HAP-1 (cell line): ENCODE data around the gene KREMEN2.

Experiments used
- DNase-seq, 2 experiments: peaks; one replicate each; pipeline ENCODE4 v3.0.0-alpha.2; 2016 to 2020; ENCODE audit warnings: low spot score in 2 of 2
- H3K27me3 ChIP-seq: fragments of 250-450 bp; sonication (Bioruptor Pico); 2 replicates; pipeline ENCODE4 v1.5.1; 2020; ENCODE audit warnings: low read depth, mild to moderate bottlenecking, moderate library complexity
- H3K36me3 ChIP-seq: fragments of 250-450 bp; sonication (Bioruptor Pico); replicated peaks from 2 replicates; pipeline ENCODE4 v1.5.1; 2020; ENCODE audit warnings: mild to moderate bottlenecking
- H3K4me1 ChIP-seq: fragments of 250-450 bp; sonication (Bioruptor Pico); 2 replicates; pipeline ENCODE4 v1.5.1; 2020; ENCODE audit warnings: mild to moderate bottlenecking
- H3K4me3 ChIP-seq: fragments of 250-450 bp; sonication (Bioruptor Pico); 2 replicates; pipeline ENCODE4 v1.5.1; 2020; ENCODE audit warnings: mild to moderate bottlenecking, moderate library complexity
- H3K9me3 ChIP-seq: fragments of 250-450 bp; sonication (Bioruptor Pico); 2 replicates; pipeline ENCODE4 v1.5.1; 2020; ENCODE audit warnings: mild to moderate bottlenecking, moderate library complexity
- in situ Hi-C: fragments of 300-500 bp; cut with MboI; formaldehyde crosslinking; loops from 3 replicates; pipeline ENCODE4 v1.14.3; 2020; ENCODE audit warnings: low sequenced_read_pairs, inconsistent platforms, mixed read lengths

Gene KREMEN2

DNA sequence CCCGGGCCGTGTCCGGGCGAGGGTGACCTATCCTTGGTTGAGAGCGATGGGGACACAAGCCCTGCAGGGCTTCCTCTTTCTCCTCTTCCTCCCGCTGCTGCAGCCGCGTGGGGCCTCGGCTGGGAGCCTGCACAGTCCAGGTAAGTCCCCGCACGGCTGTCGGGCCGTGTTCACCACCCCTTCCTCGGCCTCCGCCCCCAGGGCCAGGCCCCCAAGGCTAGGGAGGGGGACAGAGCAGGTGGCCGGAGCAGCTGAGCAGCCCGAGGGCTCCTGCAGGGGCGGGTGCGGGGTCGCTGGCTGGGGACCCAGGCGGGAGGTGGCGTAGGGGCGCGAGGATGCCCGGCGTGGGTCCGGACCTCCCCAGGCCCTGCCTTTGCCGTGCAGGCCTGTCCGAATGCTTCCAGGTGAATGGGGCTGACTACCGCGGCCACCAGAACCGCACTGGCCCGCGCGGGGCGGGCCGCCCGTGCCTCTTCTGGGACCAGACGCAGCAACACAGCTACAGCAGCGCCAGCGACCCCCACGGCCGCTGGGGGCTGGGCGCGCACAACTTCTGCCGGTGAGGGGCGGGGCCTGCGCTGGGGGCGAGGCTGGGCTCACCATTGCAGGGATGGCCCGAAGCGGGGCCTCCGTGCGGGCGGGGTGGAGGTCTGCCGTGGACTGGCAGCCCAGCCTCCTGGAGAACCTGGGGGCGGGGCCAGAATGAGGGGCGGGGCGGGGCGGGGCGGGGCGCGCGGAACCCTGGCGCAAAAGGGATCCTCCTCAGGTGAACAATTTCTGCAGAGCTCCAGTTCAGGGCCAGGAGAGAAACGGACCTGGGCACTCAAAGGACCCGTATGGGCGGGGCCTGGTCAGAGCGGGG is 631 bp downstream of the KREMEN2 start:
- peak; percentile 89 to 98 for DNase-seq
- in situ Hi-C loops, result no loop called here
- Histone ChIP-seq H3K4me3 (peak overlapping the region; percentile 68), H3K36me3 (peaks cover 4% of the 10 kb centered on the region), H3K27me3 (no peaks in the 10 kb centered on the region), H3K4me1 (peaks cover 16% of the 10 kb centered on the region), H3K9me3 (no peaks in the 10 kb centered on the region)

GRCh38 chr16:2966043-2966807 is 2.1 kb downstream of the KREMEN2 start:
- in situ Hi-C loops, result no loop called here
- Histone ChIP-seq H3K4me3 (no peak overlapping the region), H3K9me3 (no peaks in the 10 kb centered on the region), H3K27me3 (no peaks in the 10 kb centered on the region), H3K4me1 (peaks cover 22% of the 10 kb centered on the region), H3K36me3 (peaks cover 17% of the 10 kb centered on the region)
- DNase-seq, result no peak

- H3K4me3 ChIP-seq, result no peak overlapping the region
- in situ Hi-C loops, result no loop called here
- no peaks in the 10 kb centered on the region for H3K9me3 ChIP-seq
- H3K4me1 ChIP-seq, result peaks cover 23% of the 10 kb centered on the region
- no peaks in the 10 kb centered on the region for H3K27me3 ChIP-seq
- H3K36me3 ChIP-seq, result peaks cover 23% of the 10 kb centered on the region
- no peak for DNase-seq
Observed at GRCh38 chr16:2966808-2967191, 2.7 kb downstream of the KREMEN2 start.

DNA sequence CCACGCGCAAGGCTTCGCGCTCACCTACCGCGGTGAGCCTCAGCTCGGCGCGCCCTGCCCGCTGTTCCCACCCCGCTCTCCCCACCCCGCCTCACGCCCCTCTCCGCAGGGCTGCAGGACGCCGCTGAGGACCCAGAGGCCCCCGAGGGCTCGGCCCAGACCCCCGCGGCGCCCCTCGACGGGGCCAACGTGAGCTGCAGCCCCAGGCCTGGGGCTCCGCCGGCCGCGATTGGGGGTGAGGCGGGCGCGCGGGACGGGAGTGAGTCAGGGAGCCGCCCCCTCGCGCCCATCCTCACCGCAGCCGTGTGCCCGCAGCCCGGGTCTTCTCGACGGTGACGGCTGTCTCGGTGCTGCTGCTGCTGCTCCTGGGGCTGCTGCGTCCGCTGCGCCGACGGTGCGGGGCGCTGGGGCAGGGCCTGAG is 3.1 kb downstream of the KREMEN2 start:
- Histone ChIP-seq H3K27me3 (no peaks in the 10 kb centered on the region), H3K36me3 (peaks cover 27% of the 10 kb centered on the region), H3K4me3 (no peak overlapping the region), H3K9me3 (no peaks in the 10 kb centered on the region), H3K4me1 (peaks cover 23% of the 10 kb centered on the region)
- no peak for DNase-seq
- in situ Hi-C loops, result no loop called here

- peaks cover 21% of the 10 kb centered on the region for H3K4me1 ChIP-seq
- no peaks in the 10 kb centered on the region for H3K27me3 ChIP-seq
- peaks cover 33% of the 10 kb centered on the region for H3K36me3 ChIP-seq
- H3K4me3 ChIP-seq, result no peak overlapping the region
- H3K9me3 ChIP-seq, result no peaks in the 10 kb centered on the region
- in situ Hi-C loops, result no loop called here
- DNase-seq, result no peak
Observed at GRCh38 chr16:2967721-2968161, 3.7 kb downstream of the KREMEN2 start.

DNA sequence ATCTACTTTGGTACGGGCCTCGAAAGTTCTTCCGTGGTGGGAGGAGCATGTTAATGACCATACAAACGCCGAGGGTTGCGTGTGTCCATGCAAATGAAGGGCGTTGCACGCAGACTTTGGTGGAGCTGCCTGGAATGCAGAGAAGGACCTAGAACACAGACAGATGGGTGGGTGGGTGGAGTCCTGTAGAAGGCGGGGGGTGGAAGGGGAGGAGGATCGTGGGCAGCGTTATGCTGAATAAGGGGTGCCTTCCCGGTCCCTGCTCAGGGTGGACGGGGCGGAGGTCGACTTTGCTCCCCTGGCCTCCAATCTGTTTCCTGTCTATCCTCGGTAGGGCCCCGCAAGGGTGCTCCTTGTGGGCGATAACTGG is 4.3 kb downstream of the KREMEN2 start:
- peak in 1 of 2 experiments; percentile 80 for DNase-seq
- in situ Hi-C loops, result no loop called here
- peaks cover 39% of the 10 kb centered on the region for H3K36me3 ChIP-seq
- peaks cover 21% of the 10 kb centered on the region for H3K4me1 ChIP-seq
- peak overlapping the region; percentile 93 for H3K4me3 ChIP-seq
- H3K27me3 ChIP-seq, result no peaks in the 10 kb centered on the region
- H3K9me3 ChIP-seq, result no peaks in the 10 kb centered on the region

DNA sequence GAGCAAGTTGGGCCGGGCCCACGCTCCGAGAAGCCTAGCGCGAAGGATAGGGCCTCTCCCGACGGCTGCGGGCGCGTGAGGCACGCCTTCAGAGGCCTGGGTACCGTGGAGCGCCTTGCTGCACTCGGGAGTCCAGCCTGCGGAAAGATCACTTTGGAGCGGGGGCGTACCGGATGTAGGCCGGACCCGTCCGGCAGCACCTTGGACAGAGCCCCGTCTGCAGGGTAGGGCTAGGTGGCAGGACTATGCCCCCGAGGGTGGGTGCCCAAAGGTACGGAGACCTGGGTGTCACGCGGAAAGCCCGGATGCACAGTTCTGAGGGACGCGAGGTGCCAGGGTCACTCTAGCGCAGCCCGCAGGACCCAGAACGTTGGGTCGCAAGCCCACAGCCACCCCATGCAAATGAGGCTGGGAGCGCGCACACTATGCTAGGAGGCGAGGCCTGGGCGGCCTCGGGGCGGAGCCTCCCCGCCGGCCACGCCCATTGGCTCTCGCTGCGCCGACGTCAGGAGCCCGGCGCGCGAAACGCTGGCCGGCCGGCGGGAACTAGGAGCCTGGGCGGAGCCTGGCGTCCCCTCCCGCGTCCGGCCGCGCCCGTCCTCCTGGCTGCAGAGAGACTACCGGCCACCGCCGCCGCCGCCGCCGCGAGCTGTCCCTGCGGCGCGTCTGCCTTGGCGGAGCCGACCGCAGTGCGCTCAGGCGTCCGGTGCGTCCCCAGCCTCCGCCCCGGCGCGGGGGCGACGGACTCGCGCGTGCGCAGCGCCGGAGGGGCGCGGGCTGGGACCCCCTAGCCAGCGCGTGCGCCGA is 4.9 kb downstream of the KREMEN2 start, which contains the start of gene PAQR4:
Gene PAQR4, plus strand, starts transcription at position 611 of the 807 bp plus-strand sequence. CDS start 327 bp downstream, outside the sequence.
- H3K4me1 ChIP-seq, result peaks cover 21% of the 10 kb centered on the region
- peak within 1 kb of the TSS; percentile 93 for H3K4me3 ChIP-seq
- peak; percentile 86 to 91 for DNase-seq
- H3K27me3 ChIP-seq, result no peaks in the 10 kb centered on the region
- H3K36me3 ChIP-seq, result peaks cover 45% of the 10 kb centered on the region
- no peaks in the 10 kb centered on the region for H3K9me3 ChIP-seq
- in situ Hi-C loops, result no loop called here

DNA sequence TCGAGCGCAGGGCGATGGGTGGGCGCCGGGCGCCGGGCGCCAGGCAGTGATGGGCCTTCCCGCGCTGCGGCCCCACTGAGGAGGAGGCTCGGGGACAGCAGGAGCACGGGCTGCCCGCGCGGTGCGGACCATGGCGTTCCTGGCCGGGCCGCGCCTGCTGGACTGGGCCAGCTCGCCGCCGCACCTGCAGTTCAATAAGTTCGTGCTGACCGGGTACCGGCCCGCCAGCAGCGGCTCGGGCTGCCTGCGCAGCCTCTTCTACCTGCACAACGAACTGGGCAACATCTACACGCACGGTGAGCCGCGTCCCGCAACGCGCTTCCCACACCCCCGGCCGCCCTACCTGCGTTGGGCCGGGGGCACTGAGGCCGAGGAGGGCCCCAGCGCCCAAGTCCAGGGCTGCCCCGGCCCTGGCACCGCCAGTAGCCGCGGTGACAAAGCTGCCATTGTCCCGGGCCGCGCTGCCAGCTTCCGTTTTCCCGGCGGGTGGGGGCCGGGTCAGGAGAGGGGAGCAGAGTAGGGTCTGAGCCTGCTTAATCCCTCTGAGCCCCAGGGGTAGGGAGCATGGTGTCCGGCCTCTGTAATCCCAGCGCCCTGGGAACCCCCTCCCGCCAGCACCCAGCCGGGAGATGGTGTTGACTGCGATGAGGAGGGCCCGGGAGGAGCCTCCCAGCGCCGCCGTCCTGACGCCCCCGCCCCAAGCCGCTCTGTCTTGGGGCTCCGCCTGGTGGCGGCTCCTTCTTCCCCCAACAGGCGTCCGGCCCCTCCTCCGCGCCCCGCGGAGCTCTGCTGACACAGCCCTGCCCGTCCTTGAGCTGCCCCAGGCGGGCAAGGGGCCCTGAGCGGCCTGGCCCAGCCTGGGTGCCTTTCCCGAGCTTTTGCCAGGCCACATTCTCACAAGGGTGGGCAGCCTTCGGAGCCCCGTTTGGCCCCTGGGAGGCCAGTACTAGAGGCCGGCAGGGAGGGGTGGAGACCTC is 5.8 kb downstream of the KREMEN2 start:
- no peaks in the 10 kb centered on the region for H3K9me3 ChIP-seq
- peak; percentile 59 to 85 for DNase-seq
- peaks cover 54% of the 10 kb centered on the region for H3K36me3 ChIP-seq
- peak overlapping the region; percentile 93 for H3K4me3 ChIP-seq
- H3K4me1 ChIP-seq, result peaks cover 21% of the 10 kb centered on the region
- no peaks in the 10 kb centered on the region for H3K27me3 ChIP-seq
- in situ Hi-C loops, result loop anchor here (5.0 kb wide), 1 partner anchor 52 kb away; the partner anchor contains the start of genes HCFC1R1, THOC6 and TNFRSF12A

- Histone ChIP-seq H3K9me3 (no peaks in the 10 kb centered on the region), H3K4me1 (peaks cover 18% of the 10 kb centered on the region), H3K36me3 (peaks cover 61% of the 10 kb centered on the region), H3K27me3 (no peaks in the 10 kb centered on the region), H3K4me3 (peak overlapping the region; percentile 93)
- in situ Hi-C loops, result loop anchor here (5.0 kb wide), 1 partner anchor 52 kb away; the partner anchor contains the start of genes HCFC1R1, THOC6 and TNFRSF12A
- peak in 1 of 2 experiments; percentile 32 for DNase-seq
Observed at GRCh38 chr16:2970563-2970962, 6.5 kb downstream of the KREMEN2 start.

DNA sequence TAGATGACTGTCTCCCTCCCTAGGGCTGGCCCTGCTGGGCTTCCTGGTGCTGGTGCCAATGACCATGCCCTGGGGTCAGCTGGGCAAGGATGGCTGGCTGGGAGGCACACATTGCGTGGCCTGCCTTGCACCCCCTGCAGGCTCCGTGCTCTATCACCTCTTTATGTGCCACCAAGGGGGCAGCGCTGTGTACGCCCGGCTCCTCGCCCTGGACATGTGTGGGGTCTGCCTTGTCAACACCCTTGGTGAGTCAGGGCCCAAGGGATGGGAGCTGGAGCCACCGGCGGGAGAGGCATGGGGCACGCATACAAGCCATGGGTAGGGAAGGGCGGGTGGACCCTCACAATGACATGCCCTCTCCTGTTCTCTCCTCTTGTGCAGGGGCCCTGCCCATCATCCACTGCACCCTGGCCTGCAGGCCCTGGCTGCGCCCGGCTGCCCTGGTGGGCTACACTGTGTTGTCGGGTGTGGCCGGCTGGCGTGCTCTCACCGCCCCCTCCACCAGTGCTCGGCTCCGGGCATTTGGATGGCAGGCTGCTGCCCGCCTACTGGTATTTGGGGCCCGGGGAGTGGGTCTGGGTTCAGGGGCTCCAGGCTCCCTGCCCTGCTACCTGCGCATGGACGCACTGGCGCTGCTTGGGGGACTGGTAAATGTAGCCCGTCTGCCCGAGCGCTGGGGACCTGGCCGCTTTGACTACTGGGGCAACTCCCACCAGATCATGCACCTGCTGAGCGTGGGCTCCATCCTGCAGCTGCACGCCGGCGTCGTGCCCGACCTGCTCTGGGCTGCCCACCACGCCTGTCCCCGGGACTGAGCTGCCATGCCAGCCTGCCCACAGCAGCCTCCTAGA is 7.3 kb downstream of the KREMEN2 start:
- peaks cover 69% of the 10 kb centered on the region for H3K36me3 ChIP-seq
- in situ Hi-C loops, result loop anchor here (5.0 kb wide), 1 partner anchor 51 kb away; the partner anchor contains the start of genes HCFC1R1, THOC6 and TNFRSF12A

DNA sequence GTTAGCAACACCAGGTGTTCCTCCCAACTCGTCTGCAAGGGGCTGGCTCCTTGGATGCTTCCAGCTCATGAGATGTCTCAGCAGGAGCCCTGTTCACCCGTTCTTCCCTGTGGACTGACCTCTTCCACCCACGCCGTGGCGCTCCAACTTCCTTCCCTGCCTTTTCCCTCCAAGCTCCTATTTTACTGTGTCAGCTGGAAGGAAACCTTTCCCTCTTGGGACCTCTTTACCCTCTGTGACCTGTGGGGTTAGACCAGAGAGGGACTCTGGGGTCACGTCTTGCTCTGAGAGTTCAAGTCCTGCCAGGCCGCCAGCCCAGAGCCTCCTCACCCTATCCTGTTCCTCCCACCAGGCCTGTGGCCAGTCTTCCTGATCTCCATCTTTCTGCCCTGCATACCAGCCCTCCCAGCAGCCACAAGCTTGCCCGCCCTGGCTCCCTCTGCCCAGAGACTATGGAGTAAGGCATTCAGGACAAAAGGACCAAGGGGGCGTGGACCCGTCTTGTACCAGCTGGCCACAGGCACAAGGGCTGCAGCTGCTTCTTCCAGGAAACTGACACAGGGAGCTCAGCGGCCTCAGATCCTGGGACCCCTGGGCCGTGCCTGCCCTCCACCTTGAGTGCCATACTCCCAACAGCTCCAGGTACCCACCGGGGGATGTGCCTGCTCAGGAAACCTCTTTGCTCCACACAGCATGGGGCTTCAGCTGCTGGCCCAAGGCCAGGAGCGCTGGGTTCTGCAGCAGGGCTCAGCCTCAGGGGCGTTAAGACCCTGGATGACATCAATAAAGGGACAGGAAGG is 8.1 kb downstream of the KREMEN2 start:
- no peak overlapping the region for H3K4me3 ChIP-seq

More for the DNA sequence above, 7.3 kb downstream of the KREMEN2 start:
- Histone ChIP-seq H3K4me3 (peak overlapping the region; percentile 93), H3K9me3 (no peaks in the 10 kb centered on the region), H3K4me1 (peaks cover 18% of the 10 kb centered on the region), H3K27me3 (no peaks in the 10 kb centered on the region)
- DNase-seq, result peak in 1 of 2 experiments; percentile 34

More for the DNA sequence above, 8.1 kb downstream of the KREMEN2 start:
- DNase-seq, result peak in 1 of 2 experiments; percentile 45
- H3K4me1 ChIP-seq, result peaks cover 18% of the 10 kb centered on the region
- no peaks in the 10 kb centered on the region for H3K27me3 ChIP-seq
- H3K36me3 ChIP-seq, result peaks cover 77% of the 10 kb centered on the region
- no peaks in the 10 kb centered on the region for H3K9me3 ChIP-seq
- in situ Hi-C loops, result loop anchor here (5.0 kb wide), 1 partner anchor 50 kb away; the partner anchor contains the start of genes HCFC1R1, THOC6 and TNFRSF12A
